Neural cell (in vitro differentiated cells): Measurements from ENCODE around the gene S100Z.

Source experiments
- EP300 ChIP-seq: fragments of 450-650 bp; conservative IDR thresholded peaks from 2 replicates; pipeline ENCODE4 v1.6.1; 2014; ENCODE audit warnings: antibody characterized with exemption, mild to moderate bottlenecking, moderate library complexity; ENCODE audit not compliant: poor library complexity, severe bottlenecking
- EZH2 ChIP-seq: fragments of 200-600, 300-800 bp; shearing (Covaris generic), sonication (generic); IDR thresholded peaks from 2 replicates; pipeline ENCODE4 v1.6.1; 2014; ENCODE audit warnings: antibody characterized with exemption, low read length, borderline replicate concordance, mild to moderate bottlenecking; ENCODE audit not compliant: insufficient read depth, poor library complexity, severe bottlenecking
- POLR2AphosphoS5 ChIP-seq: IDR thresholded peaks from 2 replicates; pipeline ENCODE4 v1.6.1; 2012
- RAD21 ChIP-seq: fragments of 450-650 bp; conservative IDR thresholded peaks from 2 replicates; pipeline ENCODE4 v1.6.1; 2014; ENCODE audit warnings: antibody characterized with exemption, mild to moderate bottlenecking, moderate library complexity
- SMC3 ChIP-seq: fragments of 450-650 bp; conservative IDR thresholded peaks from 2 replicates; pipeline ENCODE4 v1.6.1; 2014; ENCODE audit warnings: antibody characterized with exemption, mild to moderate bottlenecking, moderate library complexity; ENCODE audit not compliant: poor library complexity
- TAF1 ChIP-seq: IDR thresholded peaks from 2 replicates; pipeline ENCODE4 v1.6.1; 2012; ENCODE audit warnings: low read depth
- TF ChIP-seq, protein P1 (sequence below): fragments of 450-650 bp; IDR thresholded peaks from 2 replicates; pipeline ENCODE4 v1.5.1; 2014; ENCODE audit warnings: antibody characterized with exemption, mild to moderate bottlenecking, moderate library complexity; ENCODE audit not compliant: poor library complexity, severe bottlenecking

DNA sequence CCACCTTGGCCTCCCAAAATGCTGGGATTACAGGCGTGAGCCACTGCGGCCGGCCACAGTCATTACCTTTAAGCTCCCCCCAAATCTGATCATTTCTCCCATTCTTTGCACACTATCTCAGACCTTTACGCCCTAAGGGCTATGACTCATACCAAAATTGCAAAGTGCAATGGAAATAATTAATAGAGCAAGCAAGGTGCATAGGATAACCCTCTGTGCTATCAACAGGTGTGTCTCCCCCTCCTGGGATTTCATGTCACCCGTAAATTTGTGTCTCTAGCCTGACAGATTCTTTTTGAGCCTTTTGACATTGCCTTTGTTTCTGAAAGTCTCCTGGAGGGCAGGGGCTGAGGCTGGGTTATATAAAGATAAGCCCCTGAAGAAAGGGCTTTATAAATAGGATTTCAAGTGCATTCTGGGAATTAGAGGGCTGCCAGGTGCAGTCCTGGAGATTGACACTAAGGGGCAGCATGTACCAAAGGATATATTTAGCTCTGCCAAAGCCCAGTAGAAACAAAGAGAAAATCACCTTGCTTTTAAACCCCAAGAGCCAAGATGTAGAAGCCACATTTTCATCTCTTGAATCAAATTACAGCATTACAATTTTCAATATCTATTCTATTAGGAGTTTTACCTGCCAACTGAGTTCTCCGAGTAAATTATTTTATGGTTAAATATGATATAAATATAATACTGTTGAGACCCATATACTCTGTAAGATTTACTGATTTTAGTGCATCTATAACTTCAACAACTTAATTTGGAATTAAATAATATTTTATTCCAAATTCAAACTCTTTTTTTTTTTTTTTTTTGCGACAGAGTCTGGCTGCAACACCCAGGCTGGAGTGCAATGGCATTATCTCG, 18.2 kb downstream of the S100Z start:
- TF ChIP-seq EZH2 (no peak), EP300 (no peak), POLR2AphosphoS5 (no peak), RAD21 (peak; percentile 94), SMC3 (peak; percentile 88), TAF1 (no peak)
- TF ChIP-seq, protein P1, sequence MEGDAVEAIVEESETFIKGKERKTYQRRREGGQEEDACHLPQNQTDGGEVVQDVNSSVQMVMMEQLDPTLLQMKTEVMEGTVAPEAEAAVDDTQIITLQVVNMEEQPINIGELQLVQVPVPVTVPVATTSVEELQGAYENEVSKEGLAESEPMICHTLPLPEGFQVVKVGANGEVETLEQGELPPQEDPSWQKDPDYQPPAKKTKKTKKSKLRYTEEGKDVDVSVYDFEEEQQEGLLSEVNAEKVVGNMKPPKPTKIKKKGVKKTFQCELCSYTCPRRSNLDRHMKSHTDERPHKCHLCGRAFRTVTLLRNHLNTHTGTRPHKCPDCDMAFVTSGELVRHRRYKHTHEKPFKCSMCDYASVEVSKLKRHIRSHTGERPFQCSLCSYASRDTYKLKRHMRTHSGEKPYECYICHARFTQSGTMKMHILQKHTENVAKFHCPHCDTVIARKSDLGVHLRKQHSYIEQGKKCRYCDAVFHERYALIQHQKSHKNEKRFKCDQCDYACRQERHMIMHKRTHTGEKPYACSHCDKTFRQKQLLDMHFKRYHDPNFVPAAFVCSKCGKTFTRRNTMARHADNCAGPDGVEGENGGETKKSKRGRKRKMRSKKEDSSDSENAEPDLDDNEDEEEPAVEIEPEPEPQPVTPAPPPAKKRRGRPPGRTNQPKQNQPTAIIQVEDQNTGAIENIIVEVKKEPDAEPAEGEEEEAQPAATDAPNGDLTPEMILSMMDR: peak; percentile 95
